SK-N-SH (cell line): ENCODE data around the gene MYADML2.

Experiments
- CTCF ChIP-seq: fragments of 200-600 bp; sonication (generic); IDR thresholded peaks from 2 replicates; pipeline ENCODE4 v1.6.1; 2017; ENCODE audit warnings: antibody characterized with exemption, mild to moderate bottlenecking, moderate library complexity
- EP300 ChIP-seq, 2 experiments: IDR thresholded peaks; 2 replicates each; pipeline versions ENCODE4 v1.4.0 to v1.6.1; 2012; ENCODE audit warnings: borderline replicate concordance in 1 of 2, low read depth in 1 of 2, low read length in 1 of 2
- TAF1 ChIP-seq: IDR thresholded peaks from 2 replicates; pipeline ENCODE4 v1.6.1; 2012; ENCODE audit warnings: low read depth, mild to moderate bottlenecking, low read length, moderate library complexity, borderline replicate concordance
- TCF12 ChIP-seq: IDR thresholded peaks from 2 replicates; pipeline ENCODE4 v1.4.0; 2012

- TF ChIP-seq EP300 (IDR thresholded peaks at IDR 0.05; ENCODE audit: borderline replicate concordance in 1 of 2, low read depth in 1 of 2, low read length in 1 of 2) = no peak
- no peak for TF ChIP-seq TAF1
- TF ChIP-seq TCF12 = no peak
- no peak for TF ChIP-seq CTCF
Observed at GRCh38 chr17:81967244-81967532, 20.2 kb upstream of the MYADML2 start.
